HFFc6 (cell line): ENCODE results near the gene LRP11. TPM values are rescaled to one million over a fixed set of nuclear protein-coding genes. Genes with fewer than 3 reads are reported as not detected.
"Not testable (repeated sequence)": the region's sequence is repeated elsewhere in the genome, so short reads cannot be mapped to it uniquely, and the experiment has no call there.

Experiments
- DNase-seq: peaks from one replicate; pipeline ENCODE4 v3.0.0-alpha.2; 2018
- H3K27ac Mint-ChIP-seq: 2 replicates; pipeline ENCODE4 v1.8.0; 2020; ENCODE audit warnings: mild to moderate bottlenecking, mixed read lengths
- H3K27me3 Mint-ChIP-seq: 2 replicates; pipeline ENCODE4 v1.8.0; 2021; ENCODE audit warnings: mild to moderate bottlenecking, moderate library complexity, mixed read lengths; ENCODE audit not compliant: insufficient read depth
- H3K36me3 Mint-ChIP-seq: 2 replicates; pipeline ENCODE4 v1.8.0; 2021; ENCODE audit warnings: low read depth, mixed read lengths
- H3K4me1 Mint-ChIP-seq: 2 replicates; pipeline ENCODE4 v1.8.0; 2020; ENCODE audit warnings: low read depth, mixed read lengths
- H3K4me3 Mint-ChIP-seq: 2 replicates; pipeline ENCODE4 v1.8.0; 2020; ENCODE audit warnings: mild to moderate bottlenecking, moderate library complexity, mixed read lengths
- H3K9me3 Mint-ChIP-seq: 2 replicates; pipeline ENCODE4 v1.8.0; 2020; ENCODE audit warnings: mild to moderate bottlenecking, mixed read lengths
- CTCF ChIP-seq: fragments of 200-600 bp; sonication (generic); IDR thresholded peaks from 2 replicates; pipeline ENCODE4 v1.5.0; 2021; ENCODE audit warnings: antibody characterized with exemption, mild to moderate bottlenecking
- long read RNA-seq: library from polyadenylated mRNA; unstranded; transcript quantifications from one replicate; pipeline ENCODE4 v2.0.0, GENCODE V29; 2019
- total RNA-seq, 6 experiments: library from RNA; stranded (reverse); fragmentation: NEBNext Ultra II Directional; extraction: Animal tissue kit (Norgen Biotek cat#: 25700); gene quantifications; 2 replicates in 1 of 6; 3 replicates in 5 of 6; pipeline ENCODE4 v1.2.3, GENCODE V29; 2021

Gene LRP11
- 10 to 100 TPM; 27.4 to 34.6 (median 30.4) TPM for total RNA-seq
- long read RNA-seq, transcript LRP11-201 (7 exons, 3,260 nt), result major isoform, 5 of 14 reads
- long read RNA-seq, partial matches to known transcripts, result 8 of 14 reads
- long read RNA-seq, other reads (novel, unspliced or antisense), result 0 of 14 reads

GRCh38 chr6:149863698-149864577 lies at the start of gene LRP11:
LRP11 (minus strand) TSS chr6:149864359; CDS start chr6:149864020, 339 bp downstream.
- Mint-ChIP-seq H3K9me3 (no peaks in the 10 kb centered on the region), H3K36me3 (no peaks in the 10 kb centered on the region), H3K4me3 (peak within 1 kb of the TSS; percentile 91), H3K27ac (peak within 1 kb of the TSS; percentile 91), H3K4me1 (peaks cover 58% of the 10 kb centered on the region), H3K27me3 (peaks cover 4% of the 10 kb centered on the region; the same call in 1 of the 2 replicates)
- TF ChIP-seq CTCF, result no peak
- DNase-seq, result peak; percentile 75

- H3K4me3 Mint-ChIP-seq, result no peak overlapping the region
- H3K27ac Mint-ChIP-seq, result no peak overlapping the region
- no peaks in the 10 kb centered on the region for H3K36me3 Mint-ChIP-seq
- peaks cover 28% of the 10 kb centered on the region for H3K27me3 Mint-ChIP-seq
- H3K4me1 Mint-ChIP-seq, result peaks cover 13% of the 10 kb centered on the region
- no peak for TF ChIP-seq CTCF
- H3K9me3 Mint-ChIP-seq, result peaks cover 9% of the 10 kb centered on the region
- no peak for DNase-seq
These were observed 49.5 kb upstream of the LRP11 start for GRCh38 chr6:149913540-149914240.

GRCh38 chr6:149913085-149913484 lies 48.9 kb upstream of the LRP11 start:
- peaks cover 15% of the 10 kb centered on the region for H3K9me3 Mint-ChIP-seq
- TF ChIP-seq CTCF, result no peak
- H3K4me3 Mint-ChIP-seq, result no peak overlapping the region
- no peak overlapping the region for H3K27ac Mint-ChIP-seq
- DNase-seq, result no peak
- peaks cover 3% of the 10 kb centered on the region for H3K36me3 Mint-ChIP-seq
- peaks cover 23% of the 10 kb centered on the region for H3K27me3 Mint-ChIP-seq
- H3K4me1 Mint-ChIP-seq, result peaks cover 13% of the 10 kb centered on the region

GRCh38 chr6:149912680-149913079 lies 48.5 kb upstream of the LRP11 start:
- DNase-seq, H3K27ac Mint-ChIP-seq, H3K36me3 Mint-ChIP-seq, H3K4me3 Mint-ChIP-seq: not testable (repeated sequence)
- H3K27me3 Mint-ChIP-seq, result peaks cover 22% of the 10 kb centered on the region
- H3K4me1 Mint-ChIP-seq, result peaks cover 13% of the 10 kb centered on the region
- peaks cover 19% of the 10 kb centered on the region for H3K9me3 Mint-ChIP-seq

- DNase-seq, result no peak
- Mint-ChIP-seq H3K4me3 (no peak overlapping the region), H3K27ac (no peak overlapping the region), H3K36me3 (peaks cover 12% of the 10 kb centered on the region), H3K4me1 (peaks cover 13% of the 10 kb centered on the region), H3K9me3 (peaks cover 24% of the 10 kb centered on the region), H3K27me3 (peaks cover 27% of the 10 kb centered on the region)
- no peak for TF ChIP-seq CTCF
These were observed 46.6 kb upstream of the LRP11 start for GRCh38 chr6:149910721-149911151.
